ENCODE results near the gene MAP2.

MAP2 gene

GRCh38 chr2:209534228-209534627, 110.4 kb downstream of the MAP2 start:
- no peak for DNase-seq

- no peak for DNase-seq
These were observed 112.5 kb downstream of the MAP2 start for GRCh38 chr2:209536363-209536762.

- no peak for DNase-seq
These were observed 123.9 kb downstream of the MAP2 start for GRCh38 chr2:209547726-209548125.

- DNase-seq = no peak
These were observed 125.7 kb downstream of the MAP2 start for GRCh38 chr2:209549589-209549988.

DNA sequence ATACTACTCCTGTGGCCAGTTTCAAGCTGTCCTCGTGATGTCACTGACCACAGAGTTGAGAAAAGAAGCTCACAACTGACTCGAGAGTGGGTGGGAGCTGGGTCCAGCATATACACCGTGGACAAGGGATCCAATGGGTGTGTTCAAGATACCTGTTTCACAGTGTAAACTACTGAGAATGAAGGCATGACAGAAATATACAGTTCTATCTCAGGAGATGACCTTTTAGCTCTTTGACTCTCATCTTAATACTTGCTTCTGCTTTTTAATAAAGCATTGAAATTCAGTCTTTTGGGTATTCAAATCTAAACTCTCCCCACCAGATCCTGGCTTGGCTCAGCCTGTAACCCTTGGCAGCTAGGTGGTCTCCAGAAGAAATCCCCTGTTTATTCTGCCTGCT, 130.1 kb downstream of the MAP2 start:
- DNase-seq = no peak

DNA sequence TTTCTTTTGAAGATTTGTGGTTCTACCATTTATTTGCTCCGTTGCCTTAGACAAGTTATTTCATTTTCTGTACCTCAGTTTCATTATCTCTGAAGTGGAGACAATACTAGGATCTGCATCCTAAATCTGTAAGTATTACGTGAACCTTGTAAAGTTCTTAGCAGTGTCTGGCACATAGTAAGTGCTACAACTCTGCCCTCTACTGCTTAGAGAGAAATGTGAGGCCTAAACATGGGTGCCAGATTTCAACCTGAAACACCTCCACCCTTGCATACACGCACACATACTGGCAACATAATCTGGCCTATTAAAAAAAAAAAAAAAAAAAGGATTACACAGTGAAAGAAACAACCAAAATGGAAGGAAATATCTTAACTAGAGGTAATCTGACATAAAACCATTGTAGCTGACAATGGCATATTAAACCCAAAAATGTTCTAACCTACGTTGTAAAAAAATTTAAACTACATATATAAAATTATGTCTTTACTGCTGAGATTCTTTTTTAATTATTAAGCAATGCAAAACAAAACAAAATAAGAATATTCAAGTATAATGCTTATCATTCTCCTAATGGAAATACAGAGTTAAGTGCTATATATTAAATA, 132.6 kb downstream of the MAP2 start:
- no peak for DNase-seq

DNA sequence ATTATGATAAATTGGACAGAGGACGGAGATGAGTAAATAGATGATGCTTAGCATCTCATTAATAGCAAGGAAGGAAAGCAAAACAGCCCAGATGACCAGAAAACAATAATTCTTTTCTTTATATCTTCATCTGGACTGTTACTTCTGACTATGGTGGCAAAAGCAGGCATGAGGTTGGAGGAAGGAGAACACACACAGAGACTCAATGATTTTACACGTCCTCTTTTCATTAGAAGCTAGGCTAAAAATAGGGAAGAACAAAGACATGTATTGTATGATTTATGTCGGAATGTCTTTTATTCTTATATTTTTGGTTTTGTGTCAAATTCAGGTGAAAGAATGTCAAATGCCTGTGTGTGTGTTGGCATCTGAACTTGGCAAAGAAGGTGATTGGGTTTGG, 137.1 kb downstream of the MAP2 start:
- no peak for DNase-seq

GRCh38 chr2:209563453-209563852, 139.6 kb downstream of the MAP2 start:
- DNase-seq = no peak

DNA sequence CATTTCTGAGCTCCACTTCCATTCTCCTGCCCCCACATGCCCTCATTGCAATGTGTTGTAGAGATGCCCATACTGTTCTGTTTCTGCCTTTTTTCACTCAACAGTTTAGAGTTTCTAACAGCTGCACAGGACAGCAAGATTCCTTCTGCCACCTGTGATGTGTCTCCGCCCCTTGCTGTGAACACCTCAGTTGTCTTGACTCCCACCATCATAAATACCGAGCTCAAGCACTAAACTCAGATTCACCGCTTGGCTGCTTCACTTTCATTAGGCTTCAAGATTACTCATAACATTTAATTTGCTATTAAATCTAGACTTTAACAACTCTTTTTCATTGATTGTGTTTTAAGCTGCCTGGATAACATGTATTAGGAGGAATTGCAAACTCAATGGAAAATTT, 141.0 kb downstream of the MAP2 start:
- no peak for DNase-seq

- DNase-seq = no peak
These were observed 142.2 kb downstream of the MAP2 start for GRCh38 chr2:209565896-209566582.

DNA sequence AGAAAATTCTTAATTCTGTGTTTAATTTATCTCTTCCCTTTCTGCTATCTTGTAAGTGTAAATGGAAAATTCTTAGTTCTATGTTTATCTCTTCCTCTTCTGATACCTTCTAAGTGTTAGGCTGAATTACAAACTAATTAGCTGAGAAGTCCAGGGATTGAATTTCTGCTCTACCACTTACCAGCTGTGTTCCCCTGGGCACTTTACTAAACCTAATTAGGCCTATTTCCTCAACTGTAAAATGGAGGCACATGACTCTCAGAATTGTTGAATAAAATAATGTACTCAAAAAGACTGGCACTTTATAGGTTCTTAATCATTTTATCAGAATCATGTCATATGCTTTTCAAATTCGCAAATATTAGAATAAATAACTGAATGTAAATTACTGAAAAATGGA, 146.3 kb downstream of the MAP2 start:
- DNase-seq = no peak

DNA sequence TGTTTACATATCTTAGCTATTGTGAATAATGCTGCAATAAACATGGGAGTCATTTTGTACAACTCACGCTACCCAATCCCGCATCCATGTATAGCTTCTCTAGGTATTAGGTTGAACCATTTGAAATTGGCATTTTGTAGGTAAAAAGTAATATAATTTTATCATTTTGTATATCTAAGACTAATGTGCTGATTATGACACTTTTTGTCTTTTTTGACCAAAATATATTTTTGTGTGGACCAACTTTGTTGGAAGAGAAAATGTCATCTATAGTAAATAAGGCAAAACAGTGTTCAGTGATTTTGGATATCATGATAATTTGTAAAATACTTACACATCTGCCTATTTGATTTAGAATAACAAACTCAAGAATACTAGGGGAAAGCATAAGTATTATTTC, 150.7 kb downstream of the MAP2 start:
- no peak for DNase-seq

- no peak for DNase-seq
These were observed 153.8 kb downstream of the MAP2 start for GRCh38 chr2:209577376-209578357.

DNA sequence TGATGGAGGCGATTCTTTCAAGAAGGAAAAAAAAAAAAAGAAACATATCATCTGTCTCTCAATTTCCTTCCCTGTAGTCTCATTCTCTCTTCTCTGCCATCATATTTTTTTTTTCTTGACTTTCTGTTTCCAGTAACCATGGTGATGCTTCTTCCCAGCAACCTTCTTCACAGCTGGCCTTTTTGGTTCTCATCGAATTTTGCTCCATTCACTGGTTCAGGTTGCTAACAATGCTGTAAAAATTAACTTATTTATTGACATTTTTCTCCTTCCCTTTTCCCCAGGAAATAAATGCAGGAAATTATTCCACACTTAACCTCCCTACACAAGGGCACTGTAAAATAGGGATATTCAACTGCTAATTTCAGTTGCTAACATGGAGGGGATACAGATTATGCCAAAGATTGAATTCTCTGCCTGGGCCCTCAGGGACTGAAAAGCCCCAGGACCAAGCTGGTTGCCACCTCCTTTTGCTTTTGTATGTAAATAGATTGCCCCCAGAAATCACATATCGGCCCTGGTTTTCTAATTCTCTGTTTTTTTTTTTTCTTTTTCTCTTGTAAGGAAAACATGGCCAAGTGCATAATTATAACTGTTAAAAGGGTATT, 154.7 kb downstream of the MAP2 start:
- no peak for DNase-seq

DNA sequence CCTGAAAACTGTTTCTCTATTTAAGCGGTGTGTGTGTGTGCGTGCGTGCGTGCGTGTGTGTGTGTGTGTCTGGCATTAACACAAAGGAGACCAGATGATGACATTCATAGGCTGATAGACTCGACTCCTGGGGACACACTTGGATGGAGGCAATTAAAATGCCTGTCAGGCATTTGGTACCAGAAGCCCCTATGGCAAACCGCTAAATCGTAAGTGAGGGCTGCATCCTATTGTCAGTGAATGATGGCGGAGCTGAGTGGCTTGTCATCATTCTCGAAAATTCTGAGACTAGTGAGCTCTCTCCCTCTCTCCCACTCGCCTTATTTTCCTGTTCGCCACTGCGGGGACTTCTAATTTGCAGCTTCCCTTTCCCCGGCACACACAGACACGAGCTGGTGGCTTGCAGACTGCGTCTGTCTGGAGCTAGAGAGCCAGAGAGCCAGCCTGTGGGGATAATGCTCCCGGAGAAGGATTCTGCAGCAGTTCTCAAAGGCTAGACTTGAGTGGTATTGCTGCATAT, 155.4 kb downstream of the MAP2 start:
- no peak for DNase-seq

- DNase-seq = no peak
These were observed 157.2 kb downstream of the MAP2 start for GRCh38 chr2:209581040-209581439.

DNA sequence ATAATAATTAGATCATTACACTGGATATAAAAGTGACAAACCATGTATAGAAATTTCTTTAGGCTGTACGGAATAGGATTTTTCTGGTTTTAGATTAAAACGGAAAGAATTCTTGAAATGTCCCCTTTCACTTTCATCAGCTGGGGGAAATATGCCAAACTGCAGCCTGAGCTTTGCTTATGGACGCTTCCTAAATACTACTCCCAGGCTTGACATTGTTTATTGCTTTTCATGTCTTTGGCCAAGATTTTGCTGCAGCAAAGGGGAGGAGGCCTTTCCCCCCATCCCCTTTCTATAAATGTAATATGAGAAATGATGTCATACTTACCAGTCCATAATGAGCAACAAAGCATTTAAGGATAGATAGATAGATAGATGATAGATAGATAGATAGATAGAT, 158.4 kb downstream of the MAP2 start:
- DNase-seq = no peak

- DNase-seq = no peak
These were observed 160.6 kb downstream of the MAP2 start for GRCh38 chr2:209584472-209584871.

DNA sequence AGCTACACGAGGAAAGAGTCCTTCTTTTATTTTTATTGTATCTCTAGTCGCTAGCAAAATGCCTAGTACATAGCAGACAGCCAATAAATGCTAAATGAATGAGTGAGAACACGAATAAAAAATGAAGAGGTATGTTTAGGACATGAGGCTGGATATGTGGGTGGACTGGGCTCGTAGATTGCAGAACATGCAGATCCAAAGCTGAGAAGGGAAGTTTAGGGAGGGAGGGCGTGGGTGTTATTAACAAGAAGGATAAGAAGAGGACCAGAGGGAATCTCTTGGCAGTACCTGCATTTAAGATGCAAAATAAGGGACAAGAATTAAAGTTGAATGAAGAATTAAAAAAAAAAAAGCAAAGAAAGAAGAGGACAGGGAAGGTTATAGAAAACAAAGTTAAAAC, 161.1 kb downstream of the MAP2 start:
- DNase-seq = no peak

DNA sequence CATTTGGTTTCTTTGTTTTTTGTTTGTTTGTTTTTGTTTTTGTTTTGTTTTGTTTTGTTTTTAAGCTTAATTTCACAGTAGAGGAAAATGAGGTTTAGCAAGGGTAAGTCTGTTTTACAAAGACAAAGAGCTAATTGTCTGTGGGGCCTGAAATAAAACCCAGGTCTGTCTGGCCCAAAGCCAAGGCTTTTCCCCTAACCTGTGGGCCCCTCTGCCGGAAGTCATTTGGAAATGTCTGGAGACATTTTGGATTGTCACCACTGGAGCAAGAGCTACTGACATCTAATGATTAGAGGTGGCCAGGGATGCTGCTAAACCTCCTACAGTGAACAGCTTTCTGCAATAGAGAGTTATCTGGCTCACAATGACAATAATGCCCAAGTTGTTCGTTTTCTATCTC, 167.2 kb downstream of the MAP2 start:
- no peak for DNase-seq

- no peak for DNase-seq
These were observed 168.3 kb downstream of the MAP2 start for GRCh38 chr2:209592106-209592505.

DNA sequence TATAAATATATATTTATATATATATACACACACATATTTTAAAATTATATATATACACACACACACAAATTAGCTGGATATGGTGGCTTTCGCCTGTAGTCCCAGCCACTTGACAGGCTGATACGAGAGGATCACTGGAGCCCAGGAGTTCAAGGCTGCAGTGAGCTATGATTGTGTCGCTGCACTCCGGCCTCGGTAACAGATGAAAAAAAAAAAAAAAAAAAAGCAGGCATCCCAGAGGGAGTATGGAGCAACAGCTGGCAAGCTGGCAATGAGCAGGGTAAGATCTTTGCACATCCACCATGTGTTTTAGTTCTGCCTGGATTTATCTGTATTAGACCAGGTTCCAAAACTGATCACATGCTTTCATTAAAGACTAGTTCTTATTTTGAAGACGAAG, 170.1 kb downstream of the MAP2 start:
- no peak for DNase-seq

DNA sequence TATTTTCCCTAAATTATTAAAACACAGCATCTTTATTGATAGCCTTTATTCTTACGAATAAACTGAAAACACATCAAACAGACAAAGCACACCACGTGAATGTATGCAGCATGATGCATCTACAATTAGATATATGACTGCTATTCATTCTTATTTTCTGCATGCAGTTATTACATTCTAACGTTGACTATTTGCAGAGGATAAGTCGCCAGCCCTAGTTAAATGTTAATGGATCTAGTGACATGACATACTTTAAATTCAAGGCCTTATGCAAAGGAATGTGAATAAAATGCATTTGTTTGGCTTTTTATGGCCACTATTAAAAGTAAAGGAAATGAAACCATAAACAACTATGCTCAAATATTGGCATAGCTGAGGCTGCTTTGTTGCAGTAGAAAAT, 172.4 kb downstream of the MAP2 start:
- DNase-seq = no peak
